IPS DF 6.9 (cell line): ENCODE measurements around the gene SLC25A48.

ENCODE experiments used
- DNase-seq: peaks from one replicate; pipeline ENCODE4 v3.0.0-alpha.2; 2013; ENCODE audit warnings: low read depth, low spot score
- H3K27ac ChIP-seq: one replicate; pipeline ENCODE4 v1.5.1; 2013; ENCODE audit warnings: low read length, control low read depth
- H3K27me3 ChIP-seq: 2 replicates; pipeline ENCODE4 v1.6.1; 2013; ENCODE audit warnings: mild to moderate bottlenecking, low read length; ENCODE audit not compliant: control insufficient read depth, insufficient read depth
- H3K36me3 ChIP-seq: 2 replicates; pipeline ENCODE4 v1.6.1; 2013; ENCODE audit warnings: low read length; ENCODE audit not compliant: control insufficient read depth, insufficient read depth
- H3K4me1 ChIP-seq: 2 replicates; pipeline ENCODE4 v1.6.1; 2013; ENCODE audit warnings: low read length; ENCODE audit not compliant: control insufficient read depth, insufficient read depth
- H3K4me3 ChIP-seq: 2 replicates; pipeline ENCODE4 v1.5.1; 2013; ENCODE audit warnings: mild to moderate bottlenecking, low read length
- H3K9me3 ChIP-seq: 2 replicates; pipeline ENCODE4 v1.6.1; 2013; ENCODE audit warnings: low read length, inconsistent platforms; ENCODE audit not compliant: control insufficient read depth, insufficient read depth
- WGBS: extraction: QIAGEN DNeasy Blood & Tissue Kit; methylation state at CpG from one replicate; pipeline ENCODE4 v1.1.7; 2013; ENCODE audit warnings: mixed read lengths, missing lambda C conversion rate; ENCODE audit not compliant: insufficient read length, insufficient coverage; 5-methylcytosine and 5-hydroxymethylcytosine counted together

Gene SLC25A48

GRCh38 chr5:135890867-135891266, 56.4 kb downstream of the SLC25A48 start:
- no peaks in the 10 kb centered on the region for H3K9me3 ChIP-seq
- no peaks in the 10 kb centered on the region; the same call in 1 of the 2 replicates for H3K27me3 ChIP-seq
- H3K36me3 ChIP-seq = no peaks in the 10 kb centered on the region
- no CpG with 5 or more reads among the region's 5 CpGs for WGBS
- no peak for DNase-seq
- H3K4me1 ChIP-seq = peaks cover 5% of the 10 kb centered on the region; the same call in 1 of the 2 replicates
- no peak overlapping the region for H3K4me3 ChIP-seq
- H3K27ac ChIP-seq = no peak overlapping the region

- DNase-seq = no peak
- Histone ChIP-seq H3K4me3 (no peak overlapping the region), H3K4me1 (peaks cover 5% of the 10 kb centered on the region; the same call in 1 of the 2 replicates), H3K27ac (no peak overlapping the region), H3K27me3 (no peaks in the 10 kb centered on the region; the same call in 1 of the 2 replicates), H3K36me3 (no peaks in the 10 kb centered on the region), H3K9me3 (no peaks in the 10 kb centered on the region)
- WGBS = no CpG with 5 or more reads among the region's 2 CpGs
Measured at GRCh38 chr5:135891268-135891667, 56.8 kb downstream of the SLC25A48 start.

- no peak overlapping the region for H3K27ac ChIP-seq
- H3K4me3 ChIP-seq = no peak overlapping the region
- H3K9me3 ChIP-seq = no peaks in the 10 kb centered on the region
- no peaks in the 10 kb centered on the region for H3K36me3 ChIP-seq
- H3K4me1 ChIP-seq = peaks cover 5% of the 10 kb centered on the region; the same call in 1 of the 2 replicates
- H3K27me3 ChIP-seq = no peaks in the 10 kb centered on the region; the same call in 1 of the 2 replicates
- DNase-seq = peak; percentile 29
Measured at GRCh38 chr5:135891791-135892190, 57.3 kb downstream of the SLC25A48 start.

GRCh38 chr5:135894276-135894675, 59.8 kb downstream of the SLC25A48 start:
- Histone ChIP-seq H3K4me3 (no peak overlapping the region), H3K27me3 (no peaks in the 10 kb centered on the region), H3K36me3 (no peaks in the 10 kb centered on the region), H3K9me3 (no peaks in the 10 kb centered on the region), H3K27ac (no peak overlapping the region), H3K4me1 (no peaks in the 10 kb centered on the region)
- DNase-seq = no peak
- WGBS = no CpG with 5 or more reads among the region's 8 CpGs

GRCh38 chr5:135894789-135895188, 60.3 kb downstream of the SLC25A48 start:
- no peaks in the 10 kb centered on the region for H3K4me1 ChIP-seq
- no peaks in the 10 kb centered on the region for H3K9me3 ChIP-seq
- DNase-seq = no peak
- H3K27me3 ChIP-seq = no peaks in the 10 kb centered on the region
- no CpG with 5 or more reads among the region's 2 CpGs for WGBS
- no peaks in the 10 kb centered on the region for H3K36me3 ChIP-seq
- H3K27ac ChIP-seq = no peak overlapping the region
- H3K4me3 ChIP-seq = no peak overlapping the region

GRCh38 chr5:135895474-135896006, 61.1 kb downstream of the SLC25A48 start, which contains the start of gene IL9:
IL9 (minus strand) TSS chr5:135895841; CDS start chr5:135895816, 25 bp downstream.
- Histone ChIP-seq H3K4me3 (no peak within 1 kb of the TSS), H3K27ac (no peak within 1 kb of the TSS), H3K27me3 (no peaks in the 10 kb centered on the region), H3K36me3 (no peaks in the 10 kb centered on the region), H3K4me1 (no peaks in the 10 kb centered on the region), H3K9me3 (no peaks in the 10 kb centered on the region)
- WGBS = no CpG with 5 or more reads among the region's 7 CpGs
- no peak for DNase-seq

GRCh38 chr5:135898651-135899050, 64.2 kb downstream of the SLC25A48 start:
- no CpG with 5 or more reads among the region's 6 CpGs for WGBS
- Histone ChIP-seq H3K9me3 (no peaks in the 10 kb centered on the region), H3K27ac (no peak overlapping the region), H3K4me1 (no peaks in the 10 kb centered on the region), H3K36me3 (no peaks in the 10 kb centered on the region), H3K4me3 (no peak overlapping the region), H3K27me3 (no peaks in the 10 kb centered on the region)
- DNase-seq = no peak

GRCh38 chr5:135900276-135900675, 65.8 kb downstream of the SLC25A48 start:
- Histone ChIP-seq H3K27me3 (no peaks in the 10 kb centered on the region), H3K4me1 (no peaks in the 10 kb centered on the region), H3K27ac (no peak overlapping the region), H3K4me3 (no peak overlapping the region), H3K36me3 (no peaks in the 10 kb centered on the region), H3K9me3 (no peaks in the 10 kb centered on the region)
- DNase-seq = no peak
- WGBS = no CpG with 5 or more reads among the region's 3 CpGs

GRCh38 chr5:135901633-135902032, 67.2 kb downstream of the SLC25A48 start:
- no peak overlapping the region for H3K4me3 ChIP-seq
- no peaks in the 10 kb centered on the region for H3K9me3 ChIP-seq
- no peaks in the 10 kb centered on the region for H3K4me1 ChIP-seq
- DNase-seq = no peak
- WGBS = no CpG with 5 or more reads among the region's 3 CpGs
- no peaks in the 10 kb centered on the region for H3K36me3 ChIP-seq
- no peaks in the 10 kb centered on the region for H3K27me3 ChIP-seq
- H3K27ac ChIP-seq = no peak overlapping the region

GRCh38 chr5:135905144-135905543, 70.7 kb downstream of the SLC25A48 start:
- H3K4me3 ChIP-seq = no peak overlapping the region
- WGBS = no CpG with 5 or more reads among the region's 1 CpG
- H3K9me3 ChIP-seq = no peaks in the 10 kb centered on the region
- no peak for DNase-seq
- no peaks in the 10 kb centered on the region for H3K36me3 ChIP-seq
- peaks cover 2% of the 10 kb centered on the region; the same call in 1 of the 2 replicates for H3K4me1 ChIP-seq
- no peaks in the 10 kb centered on the region for H3K27me3 ChIP-seq
- no peak overlapping the region for H3K27ac ChIP-seq
